ENCODE data around the gene KHNYN.

The KHNYN gene

GRCh38 chr14:24437736-24438067, 7.9 kb downstream of the KHNYN start:
- TF ChIP-seq TCF7L2 (IDR thresholded peaks at IDR 0.05; ENCODE audit: borderline replicate concordance, low read depth, low read length) (no peak), BCL11B (tag by site-specific recombination; IDR thresholded peaks at IDR 0.05; ENCODE audit: low read depth) (no peak)
- H3K27ac ChIP-seq (ENCODE audit: extremely low read depth, low read depth, low read length), result no peak overlapping the region

GRCh38 chr14:24438223-24439097, 8.7 kb downstream of the KHNYN start:
- H3K27ac ChIP-seq (ENCODE audit: extremely low read depth, low read depth, low read length), result no peak overlapping the region
- ChIA-PET POLR2A (interaction anchor here (1.1 to 2.6 kb wide), 3 partner anchors 105 to 196 kb away, joined by 4 to 11 read pairs (median 5); partner anchors contain the start of gene TINF2), CTCF (interaction anchor here (0.6 to 13.9 kb wide), 4 partner anchors 72 to 330 kb away, joined by 3 to 468 read pairs (median 4); partner anchors contain the start of genes ADCY4, DHRS1 and NOP9)
- TF ChIP-seq ZNF664 (tag by site-specific recombination; IDR thresholded peaks at IDR 0.05) (no peak), ZNF777 (tag by site-specific recombination; IDR thresholded peaks at IDR 0.05; ENCODE audit: borderline replicate concordance) (no peak), ZNF600 (tag by site-specific recombination; IDR thresholded peaks at IDR 0.05) (no peak), ZNF16 (tag by site-specific recombination; IDR thresholded peaks at IDR 0.05; ENCODE audit: low read depth) (no peak), ZNF140 (tag by site-specific recombination; IDR thresholded peaks at IDR 0.05) (no peak), ZNF670 (tag by site-specific recombination; IDR thresholded peaks at IDR 0.05; ENCODE audit: low read depth) (no peak)
- peaks cover 5 to 78% of the 10 kb centered on the region in 2 experiments for H3K36me3 ChIP-seq (ENCODE audit: control insufficient read depth in 2 of 2, insufficient read depth in 1 of 2, low read length in 2 of 2)
- peaks cover 8% of the 10 kb centered on the region for H3K4me1 ChIP-seq (ENCODE audit: control insufficient read depth, insufficient read depth, low read length)
- no peak overlapping the region for H3K4me3 ChIP-seq (ENCODE audit: low read depth, low read length)
- H3K9me3 ChIP-seq (ENCODE audit: control insufficient read depth, insufficient read depth, low read depth, low read length), result no peaks in the 10 kb centered on the region

More at GRCh38 chr14:24437736-24438067, 7.9 kb downstream of the KHNYN start:
- H3K9me3 ChIP-seq (ENCODE audit: control insufficient read depth, insufficient read depth, low read depth, low read length), result no peaks in the 10 kb centered on the region
- H3K4me1 ChIP-seq (ENCODE audit: control insufficient read depth, insufficient read depth, low read length), result peaks cover 8% of the 10 kb centered on the region
- CTCF ChIA-PET, result interaction anchor here (0.7 to 13.9 kb wide), 13 partner anchors 11 to 379 kb away, joined by 3 to 468 read pairs (median 6); partner anchors contain the start of genes ADCY4, CIDEB, DHRS1 and NOP9
- no peak overlapping the region for H3K4me3 ChIP-seq (ENCODE audit: low read depth, low read length)
- POLR2A ChIA-PET, result interaction anchor here (0.9 to 2.6 kb wide), 5 partner anchors 72 to 195 kb away, joined by 3 to 11 read pairs (median 4); partner anchors contain the start of gene TINF2
- H3K36me3 ChIP-seq (ENCODE audit: control insufficient read depth in 2 of 2, insufficient read depth in 1 of 2, low read length in 2 of 2), result peaks cover 5 to 86% of the 10 kb centered on the region in 2 experiments

- H3K9me3 ChIP-seq (ENCODE audit: control insufficient read depth, insufficient read depth, low read depth, low read length), result no peaks in the 10 kb centered on the region
- H3K4me3 ChIP-seq (ENCODE audit: low read depth, low read length), result no peak overlapping the region
- H3K27ac ChIP-seq (ENCODE audit: extremely low read depth, low read depth, low read length), result no peak overlapping the region
- no peak for TF ChIP-seq ZNF677 (tag by site-specific recombination; IDR thresholded peaks at IDR 0.05)
- CTCF ChIA-PET, result interaction anchor here (0.6 to 4.9 kb wide), 4 partner anchors 8 to 107 kb away, joined by 3 to 33 read pairs (median 4); no protein-coding TSS in a partner anchor
- POLR2A ChIA-PET, result interaction anchor here (1.2 kb wide), 1 partner anchor 168 kb away, joined by 4 read pairs; the partner anchor contains the start of gene RABGGTA
- peaks cover 8% of the 10 kb centered on the region for H3K4me1 ChIP-seq (ENCODE audit: control insufficient read depth, insufficient read depth, low read length)
- H3K36me3 ChIP-seq (ENCODE audit: control insufficient read depth in 2 of 2, insufficient read depth in 1 of 2, low read length in 2 of 2), result peaks cover 5 to 70% of the 10 kb centered on the region in 2 experiments
Observed at GRCh38 chr14:24439257-24439656, 9.5 kb downstream of the KHNYN start.

- peaks cover 8% of the 10 kb centered on the region for H3K4me1 ChIP-seq (ENCODE audit: control insufficient read depth, insufficient read depth, low read length)
- TF ChIP-seq ZNF664 (tag by site-specific recombination; IDR thresholded peaks at IDR 0.05), result no peak
- no peak for TF ChIP-seq ZNF23 (tag by site-specific recombination; IDR thresholded peaks at IDR 0.05; ENCODE audit: borderline replicate concordance)
- TF ChIP-seq ZNF214 (tag by site-specific recombination; IDR thresholded peaks at IDR 0.05; ENCODE audit: borderline replicate concordance), result no peak
- no peak for TF ChIP-seq FEZF1 (tag by site-specific recombination; IDR thresholded peaks at IDR 0.05)
- TF ChIP-seq ZNF791 (tag by site-specific recombination; IDR thresholded peaks at IDR 0.05), result no peak
- no peak for TF ChIP-seq ZSCAN4 (tag by site-specific recombination; IDR thresholded peaks at IDR 0.05)
- TF ChIP-seq CTCF (tag by site-specific recombination; IDR thresholded peaks at IDR 0.05), result no peak
- TF ChIP-seq ZNF239 (tag by site-specific recombination; IDR thresholded peaks at IDR 0.05), result no peak
- no peak for TF ChIP-seq ZSCAN16 (tag by site-specific recombination; IDR thresholded peaks at IDR 0.05)
- no peak for TF ChIP-seq ZNF354C (tag by site-specific recombination; IDR thresholded peaks at IDR 0.05; ENCODE audit: borderline replicate concordance, low read depth)
- TF ChIP-seq ZIC2 (tag by site-specific recombination; IDR thresholded peaks at IDR 0.05), result no peak
- TF ChIP-seq ZNF580 (tag by site-specific recombination; IDR thresholded peaks at IDR 0.05), result no peak
- no peak for TF ChIP-seq ZNF24 (tag by site-specific recombination; IDR thresholded peaks at IDR 0.05)
- TF ChIP-seq ZNF560 (tag by site-specific recombination; IDR thresholded peaks at IDR 0.05; ENCODE audit: borderline replicate concordance), result no peak
- CTCF ChIA-PET, result interaction anchor here (0.8 to 4.9 kb wide), 7 partner anchors 9 to 142 kb away, joined by 3 to 33 read pairs (median 4); no protein-coding TSS in a partner anchor
- POLR2A ChIA-PET, result interaction anchor here (0.7 to 1.2 kb wide), 2 partner anchors 63 to 169 kb away, joined by 3 to 4 read pairs; partner anchors contain the start of gene RABGGTA
- H3K9me3 ChIP-seq (ENCODE audit: control insufficient read depth, insufficient read depth, low read depth, low read length), result no peaks in the 10 kb centered on the region
- peaks cover 5 to 64% of the 10 kb centered on the region in 2 experiments; a peak in 2 of 3 replicates for H3K36me3 ChIP-seq (ENCODE audit: control insufficient read depth in 2 of 2, insufficient read depth in 1 of 2, low read length in 2 of 2)
- no peak overlapping the region for H3K4me3 ChIP-seq (ENCODE audit: low read depth, low read length)
- no peak overlapping the region for H3K27ac ChIP-seq (ENCODE audit: extremely low read depth, low read depth, low read length)
Observed at GRCh38 chr14:24439830-24440605, 10.3 kb downstream of the KHNYN start.

All from HEK293 (cell line).